ENCODE results near the gene ALDH1B1.

The ALDH1B1 gene

DNA sequence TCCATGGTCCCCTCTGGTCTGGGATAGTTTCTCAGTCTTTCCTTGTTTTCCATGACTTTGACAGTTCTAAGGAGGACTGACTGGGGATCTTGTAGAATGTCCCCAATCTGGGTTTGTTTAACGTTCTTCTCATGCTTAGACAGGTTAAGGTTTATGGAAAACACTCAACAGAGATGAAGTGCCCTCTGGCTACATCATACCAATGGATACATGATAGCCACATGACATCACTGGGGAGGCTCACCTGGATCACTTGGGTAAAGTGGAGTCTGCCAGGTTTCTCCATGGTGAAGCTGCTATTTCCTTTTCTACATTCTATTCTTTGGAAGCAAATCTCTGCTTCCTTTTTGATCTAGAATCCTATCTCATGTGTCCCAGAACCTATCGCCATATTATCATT lies 23.8 kb upstream of the ALDH1B1 start:
- no peak for DNase-seq (ENCODE audit: extremely low spot score)
- CTCF ChIA-PET = no interaction called here
- POLR2A ChIA-PET = no interaction called here
- TF ChIP-seq, protein P1, sequence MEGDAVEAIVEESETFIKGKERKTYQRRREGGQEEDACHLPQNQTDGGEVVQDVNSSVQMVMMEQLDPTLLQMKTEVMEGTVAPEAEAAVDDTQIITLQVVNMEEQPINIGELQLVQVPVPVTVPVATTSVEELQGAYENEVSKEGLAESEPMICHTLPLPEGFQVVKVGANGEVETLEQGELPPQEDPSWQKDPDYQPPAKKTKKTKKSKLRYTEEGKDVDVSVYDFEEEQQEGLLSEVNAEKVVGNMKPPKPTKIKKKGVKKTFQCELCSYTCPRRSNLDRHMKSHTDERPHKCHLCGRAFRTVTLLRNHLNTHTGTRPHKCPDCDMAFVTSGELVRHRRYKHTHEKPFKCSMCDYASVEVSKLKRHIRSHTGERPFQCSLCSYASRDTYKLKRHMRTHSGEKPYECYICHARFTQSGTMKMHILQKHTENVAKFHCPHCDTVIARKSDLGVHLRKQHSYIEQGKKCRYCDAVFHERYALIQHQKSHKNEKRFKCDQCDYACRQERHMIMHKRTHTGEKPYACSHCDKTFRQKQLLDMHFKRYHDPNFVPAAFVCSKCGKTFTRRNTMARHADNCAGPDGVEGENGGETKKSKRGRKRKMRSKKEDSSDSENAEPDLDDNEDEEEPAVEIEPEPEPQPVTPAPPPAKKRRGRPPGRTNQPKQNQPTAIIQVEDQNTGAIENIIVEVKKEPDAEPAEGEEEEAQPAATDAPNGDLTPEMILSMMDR (IDR thresholded peaks at IDR 0.05; ENCODE audit: control extremely low read depth, extremely low read depth, low read depth, missing control alignments) = no peak

DNA sequence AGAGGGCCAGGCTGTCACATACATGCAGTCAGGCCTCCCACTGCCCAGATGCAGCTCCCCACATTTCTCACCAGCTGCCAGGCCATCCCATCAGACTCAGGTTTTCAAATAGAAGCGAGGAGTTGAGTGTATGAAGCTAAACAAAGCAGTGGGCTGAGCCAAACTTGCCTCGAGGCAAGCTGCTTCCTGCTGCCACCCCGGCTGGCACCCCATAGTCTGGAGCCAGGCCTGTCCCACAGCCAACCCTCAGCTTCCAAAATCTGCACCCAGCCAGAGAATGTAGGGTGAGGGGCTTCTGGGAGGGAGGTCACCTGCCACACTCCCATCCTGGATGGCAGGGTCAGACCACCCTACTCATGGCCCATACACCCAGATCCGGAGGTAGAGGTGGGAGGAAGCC lies 22.3 kb upstream of the ALDH1B1 start:
- ChIA-PET CTCF (interaction anchor here (0.8 to 1.7 kb wide), 4 partner anchors 10 to 63 kb away, joined by 3 to 13 read pairs (median 4); no protein-coding TSS in a partner anchor), POLR2A (no interaction called here)
- DNase-seq (ENCODE audit: extremely low spot score) = no peak
- TF ChIP-seq, protein P1 (IDR thresholded peaks at IDR 0.05; ENCODE audit: control extremely low read depth, extremely low read depth, low read depth, missing control alignments) = no peak

DNA sequence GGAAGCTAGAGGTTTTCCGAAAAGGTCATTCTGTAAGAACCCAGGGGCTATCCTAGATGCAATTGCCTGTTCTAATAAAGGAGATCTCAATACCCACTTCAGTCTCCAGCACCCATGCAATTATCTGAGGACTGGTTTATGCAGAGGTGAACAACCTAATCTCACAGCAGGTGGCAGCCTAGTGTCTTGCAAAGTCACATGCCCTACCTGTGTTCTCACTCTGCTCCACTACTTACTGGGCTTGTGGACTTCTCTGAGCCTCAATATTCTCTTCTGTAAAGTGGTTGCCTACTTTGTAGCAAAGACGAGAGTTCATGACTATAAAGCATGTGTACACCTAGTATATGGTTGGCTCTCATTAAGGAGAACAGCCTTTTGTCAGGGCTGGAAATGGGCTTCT lies 21.0 kb upstream of the ALDH1B1 start:
- TF ChIP-seq, protein P1 (IDR thresholded peaks at IDR 0.05; ENCODE audit: control extremely low read depth, extremely low read depth, low read depth, missing control alignments) = peak; percentile 47
- peak; percentile 69 for DNase-seq (ENCODE audit: extremely low spot score)
- CTCF ChIA-PET = interaction anchor here (1.5 to 1.7 kb wide), 2 partner anchors 11 to 29 kb away, joined by 4 to 13 read pairs; no protein-coding TSS in a partner anchor
- POLR2A ChIA-PET = no interaction called here

DNA sequence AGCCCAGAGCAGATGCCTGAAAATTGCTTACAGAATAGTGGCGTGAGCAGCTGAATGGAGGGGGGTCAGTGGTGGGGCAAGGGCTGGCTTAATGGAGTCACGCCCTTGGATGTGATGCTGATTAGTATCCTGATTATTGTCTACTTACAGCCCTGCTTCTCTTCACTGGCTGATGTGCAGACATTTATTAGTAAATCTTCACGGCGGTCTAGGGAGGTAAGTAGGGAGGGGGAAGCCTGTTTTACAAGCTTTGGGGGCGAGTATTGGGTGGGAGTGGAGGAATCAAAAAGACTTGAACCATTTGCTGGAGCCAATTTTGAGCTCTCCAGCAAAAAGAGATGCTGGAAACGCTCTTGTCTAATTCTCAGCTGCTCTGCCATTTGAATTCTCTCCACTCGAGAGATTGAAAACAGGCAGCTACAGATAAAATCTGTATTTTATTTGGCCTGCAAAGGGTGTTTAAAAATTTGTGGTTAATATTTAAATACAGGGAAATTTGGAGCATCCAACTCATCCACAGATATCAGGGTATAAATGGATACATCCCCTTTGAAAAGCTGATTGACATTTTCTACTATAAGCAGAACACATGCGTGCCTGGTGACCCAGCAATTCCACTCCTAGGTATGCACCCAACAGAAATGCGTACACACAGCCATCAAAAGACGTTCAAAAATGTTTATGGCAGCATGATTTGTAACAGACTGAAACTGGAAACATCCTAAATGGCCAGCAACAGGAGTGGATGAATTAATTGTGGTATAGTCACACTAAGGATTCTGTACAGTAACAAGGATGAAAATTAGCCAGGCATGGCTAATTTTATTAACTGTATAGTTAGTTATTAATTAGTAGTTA lies 19.5 kb upstream of the ALDH1B1 start:
- ChIA-PET POLR2A (interaction anchor here (0.5 kb wide), 1 partner anchor 622 kb away, joined by 7 read pairs; no protein-coding TSS in a partner anchor), CTCF (interaction anchor here (1.0 to 1.6 kb wide), 5 partner anchors 10 to 469 kb away, joined by 3 to 8 read pairs (median 3); partner anchors contain the start of gene SLC25A51)
- DNase-seq (ENCODE audit: extremely low spot score) = no peak
- TF ChIP-seq, protein P1 (IDR thresholded peaks at IDR 0.05; ENCODE audit: control extremely low read depth, extremely low read depth, low read depth, missing control alignments) = no peak

DNA sequence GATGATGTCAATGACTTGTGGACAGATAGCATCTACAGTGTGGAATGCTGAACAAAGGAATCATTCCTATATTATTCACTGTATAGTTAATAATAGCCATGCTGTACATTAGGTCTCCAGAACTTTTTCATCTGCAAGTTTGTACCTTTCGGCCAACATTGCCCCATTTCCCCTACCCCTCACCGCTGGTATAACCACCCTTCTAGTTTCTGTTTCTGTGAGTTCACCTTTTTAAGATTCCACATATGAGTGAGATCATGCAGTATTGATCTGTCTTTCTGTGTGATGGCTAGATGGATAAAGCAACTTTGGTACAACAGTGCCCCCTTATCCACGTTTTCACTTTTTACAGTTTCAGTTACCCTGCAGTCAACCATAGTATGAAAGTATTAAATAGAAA lies 18.8 kb upstream of the ALDH1B1 start:
- CTCF ChIA-PET = interaction anchor here (0.9 to 1.6 kb wide), 5 partner anchors 10 to 470 kb away, joined by 3 to 8 read pairs (median 3); partner anchors contain the start of gene SLC25A51
- POLR2A ChIA-PET = no interaction called here
- no peak for DNase-seq (ENCODE audit: extremely low spot score)
- TF ChIP-seq, protein P1 (IDR thresholded peaks at IDR 0.05; ENCODE audit: control extremely low read depth, extremely low read depth, low read depth, missing control alignments) = no peak

DNA sequence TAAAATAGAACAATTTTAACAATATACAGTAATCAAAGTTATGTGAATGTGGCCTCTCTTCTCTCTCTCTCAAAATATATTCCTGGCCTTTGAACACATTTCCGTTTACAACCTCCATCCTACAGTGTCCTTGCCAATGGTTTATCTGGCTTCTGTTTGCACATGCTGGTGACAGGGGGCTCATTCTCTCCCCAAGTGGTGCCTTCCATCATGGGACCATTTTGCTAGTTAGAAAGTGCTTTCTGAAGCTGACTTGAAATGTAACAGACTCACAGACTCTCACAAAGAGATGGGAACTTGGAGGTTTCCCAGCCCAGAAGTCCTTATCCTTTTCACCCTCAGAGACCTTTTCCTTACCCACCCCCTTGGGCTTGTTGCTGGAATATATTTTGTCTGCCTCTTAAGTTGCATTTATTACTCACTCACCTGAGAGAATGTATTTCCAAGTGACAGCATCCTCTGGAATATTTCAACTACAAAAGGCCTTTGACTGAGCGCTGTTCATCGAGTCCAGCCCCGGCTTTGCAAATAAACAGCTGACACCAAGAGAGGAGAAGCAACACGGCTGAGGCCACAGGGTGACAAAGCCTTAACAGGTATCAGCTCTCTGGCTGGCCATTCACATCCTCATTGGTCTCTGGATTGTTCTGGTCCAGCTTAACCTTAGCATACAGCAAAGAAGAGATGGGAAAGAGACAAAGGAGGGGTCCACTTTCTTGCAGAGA lies 17.5 kb upstream of the ALDH1B1 start:
- CTCF ChIA-PET = interaction anchor here (0.6 to 1.1 kb wide), 4 partner anchors 14 to 466 kb away, joined by 3 read pairs; no protein-coding TSS in a partner anchor
- TF ChIP-seq, protein P1 (IDR thresholded peaks at IDR 0.05; ENCODE audit: control extremely low read depth, extremely low read depth, low read depth, missing control alignments) = no peak
- POLR2A ChIA-PET = no interaction called here
- DNase-seq (ENCODE audit: extremely low spot score) = no peak
